NCI-H82 treated with DMSO at 0.1 percent for 48 hours (cell line): ENCODE measurements around the gene LRRC27.
"Not testable (repeated sequence)": the region's sequence is repeated elsewhere in the genome, so short reads cannot be mapped to it uniquely, and the experiment has no call there.

ENCODE experiments used
- DNase-seq: peaks from one replicate; lab custom pipeline; 2025; ENCODE audit not compliant: unreplicated experiment; lab: John Stamatoyannopoulos, UW

The LRRC27 gene

DNA sequence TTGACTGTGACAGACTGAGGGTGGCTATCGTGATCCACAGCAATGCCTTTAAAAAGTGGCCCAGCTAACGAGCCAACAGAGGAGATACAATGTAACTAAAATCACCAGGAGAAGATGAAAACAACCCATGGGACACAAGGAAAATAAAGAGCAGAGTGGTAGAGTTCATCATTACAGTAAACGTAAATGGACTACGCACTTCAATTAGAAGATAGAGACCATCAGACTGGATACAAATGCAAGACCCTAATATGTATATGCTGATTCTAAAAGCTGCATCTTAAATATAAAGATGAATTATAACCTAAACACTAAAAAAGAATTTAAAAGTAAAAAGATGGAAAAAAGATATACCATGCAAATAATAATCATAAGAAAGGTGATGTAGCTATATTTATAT is 17.7 kb upstream of the LRRC27 start:
- DNase-seq: no peak

- DNase-seq: not testable (repeated sequence)
Measured at GRCh38 chr10:132314881-132315280, 17.1 kb upstream of the LRRC27 start.

GRCh38 chr10:132316133-132316532 is 15.9 kb upstream of the LRRC27 start:
- no peak for DNase-seq

- DNase-seq: not testable (repeated sequence)
Measured at GRCh38 chr10:132317477-132317876, 14.5 kb upstream of the LRRC27 start.

DNA sequence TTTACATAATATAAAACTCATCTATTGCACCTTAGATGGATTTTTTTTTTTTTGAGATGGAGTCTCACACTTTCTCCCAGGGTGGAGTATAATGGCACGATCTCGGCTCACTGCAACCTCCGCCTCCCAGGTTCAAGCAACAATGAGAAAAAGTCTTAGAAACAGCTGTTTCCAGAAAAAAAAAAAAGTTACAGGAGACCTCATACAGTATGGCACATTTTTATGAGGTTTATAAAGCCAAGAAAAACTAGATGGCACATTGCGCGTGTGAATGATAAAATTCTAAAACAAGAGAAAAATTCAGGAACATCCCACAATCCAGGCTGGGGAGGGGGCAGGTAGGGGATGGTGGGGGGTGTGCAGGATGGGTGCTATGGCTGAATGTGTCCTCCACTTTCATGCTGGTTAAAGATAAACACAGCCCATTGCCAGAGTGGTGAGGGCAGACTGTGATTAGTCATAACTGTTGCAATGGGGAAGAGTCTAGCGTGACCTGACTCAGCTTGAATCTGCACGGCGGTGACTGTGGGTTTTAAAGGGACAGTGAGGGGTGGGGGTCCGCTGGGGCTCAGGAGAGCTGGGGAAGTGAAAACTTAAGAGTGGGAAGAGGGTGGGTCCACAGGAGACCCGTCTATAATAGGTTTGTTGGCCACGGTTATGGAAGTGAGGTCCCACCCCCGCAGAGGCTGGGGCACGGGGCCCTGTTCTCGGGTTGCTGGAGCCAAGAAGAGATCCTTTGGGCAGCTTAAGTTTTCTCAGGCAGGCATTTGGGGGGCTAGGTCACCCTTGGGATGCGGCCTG is 11.9 kb upstream of the LRRC27 start:
- no peak for DNase-seq

GRCh38 chr10:132320654-132321469 is 11.1 kb upstream of the LRRC27 start:
- DNase-seq: no peak

GRCh38 chr10:132321726-132322125 is 10.3 kb upstream of the LRRC27 start:
- no peak for DNase-seq

GRCh38 chr10:132322586-132323048 is 9.4 kb upstream of the LRRC27 start:
- DNase-seq: no peak

- DNase-seq: no peak
Measured at GRCh38 chr10:132324186-132324585, 7.8 kb upstream of the LRRC27 start.

DNA sequence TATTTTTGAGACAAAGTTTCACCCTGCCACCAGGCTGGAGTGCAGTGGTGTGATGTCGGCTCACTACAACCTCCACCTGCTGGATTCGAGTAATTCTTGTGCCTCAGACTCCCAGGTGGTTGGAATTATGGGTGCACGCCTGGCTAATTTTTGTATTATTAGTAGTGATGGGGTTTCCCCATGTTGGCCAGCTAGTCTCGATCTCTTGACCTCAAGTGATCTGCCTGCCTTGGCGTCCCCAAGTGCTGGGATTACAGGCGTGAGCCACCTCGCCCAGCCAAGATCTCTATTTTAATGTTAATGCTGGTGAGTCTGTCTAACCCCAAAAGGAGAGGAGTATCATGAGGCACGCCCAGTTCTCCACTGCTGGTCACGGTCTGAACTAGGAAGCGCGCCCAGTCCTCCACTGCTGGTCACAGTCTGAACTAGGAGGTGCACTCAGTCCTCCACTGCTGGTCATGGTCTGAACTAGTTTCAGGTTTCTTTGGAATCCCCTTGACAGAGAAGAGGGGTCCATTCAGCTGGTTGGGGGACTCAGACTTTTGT is 5.6 kb upstream of the LRRC27 start:
- no peak for DNase-seq

DNA sequence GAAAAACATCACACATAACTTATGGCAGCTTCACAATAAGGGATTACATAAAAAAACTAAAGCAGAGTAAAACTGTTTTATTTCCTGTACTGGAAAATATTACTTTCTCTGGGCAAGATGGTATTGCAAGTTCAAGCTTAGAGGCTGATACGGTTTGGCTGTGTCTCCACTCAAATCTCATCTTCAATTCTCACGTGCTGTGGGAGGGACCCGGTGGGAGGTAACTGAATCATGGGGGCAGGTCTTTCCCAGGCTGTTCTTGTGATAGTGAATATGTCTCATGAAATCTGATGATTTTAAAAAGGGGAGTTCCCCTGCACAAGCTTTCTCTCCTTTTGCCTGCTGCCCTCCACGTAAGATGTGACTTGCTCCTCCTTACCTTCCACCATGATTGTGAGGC is 5.1 kb upstream of the LRRC27 start:
- no peak for DNase-seq

GRCh38 chr10:132328106-132328505 is 3.9 kb upstream of the LRRC27 start:
- no peak for DNase-seq

DNA sequence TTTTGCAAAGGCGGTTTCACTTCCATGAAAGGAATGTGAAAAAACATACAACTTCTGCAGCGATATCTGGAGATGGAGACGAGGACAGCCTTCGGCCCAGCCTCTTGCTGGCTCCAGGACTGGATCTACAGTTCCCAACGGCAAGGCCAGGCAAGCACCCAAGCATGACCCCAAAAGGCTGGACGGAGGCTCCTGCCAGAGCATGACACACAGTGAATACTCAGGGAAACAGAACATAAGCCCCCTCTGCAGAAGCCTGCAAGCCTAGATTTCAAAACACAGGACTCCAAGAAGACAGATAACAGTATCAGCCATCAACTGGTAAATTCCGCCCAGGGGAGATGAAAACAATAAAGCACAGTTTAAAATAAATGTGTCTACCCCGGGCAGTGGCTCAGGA is 3.3 kb upstream of the LRRC27 start:
- no peak for DNase-seq

DNA sequence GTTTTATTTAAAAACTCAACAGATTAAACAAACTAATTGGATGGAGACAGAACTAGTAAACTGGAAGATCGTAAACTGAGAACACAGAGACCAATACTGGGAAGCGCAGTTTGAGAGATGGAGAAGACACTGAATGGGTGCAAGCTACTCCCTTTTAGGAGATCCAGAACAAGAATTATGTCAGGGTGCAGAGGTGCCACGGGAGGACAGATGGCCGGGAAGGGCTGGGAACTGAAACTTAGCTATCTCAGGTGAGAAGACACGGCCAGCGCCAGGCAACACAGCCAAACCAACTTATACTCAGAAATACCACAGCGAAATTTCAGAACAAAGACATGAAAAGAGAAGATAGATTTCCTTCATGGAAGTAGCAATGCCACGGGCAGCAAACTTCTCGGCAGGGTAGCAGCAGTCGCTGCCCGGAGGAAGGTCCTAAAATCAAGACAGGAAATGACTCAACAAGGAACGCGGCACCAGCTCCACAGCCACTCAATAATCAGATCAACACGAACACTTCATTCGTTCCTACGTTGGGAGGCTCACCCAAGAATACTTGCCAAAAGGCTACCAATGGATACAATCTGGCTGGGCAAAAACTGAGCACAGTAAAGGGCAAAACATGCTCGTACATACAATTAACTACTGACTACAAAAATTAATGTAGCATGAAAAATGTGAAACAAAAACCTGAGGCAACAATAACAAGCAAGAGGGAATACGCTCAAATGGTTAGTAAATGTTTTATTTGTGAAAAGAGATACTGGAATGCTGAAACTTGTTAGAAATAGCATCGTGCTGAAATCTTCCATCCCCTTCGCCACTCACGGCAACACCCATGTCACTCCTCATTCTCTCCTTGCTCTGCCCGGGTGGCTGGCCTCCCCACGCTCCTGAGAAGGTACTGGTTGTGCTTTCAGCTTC is 2.2 kb upstream of the LRRC27 start:
- no peak for DNase-seq

DNA sequence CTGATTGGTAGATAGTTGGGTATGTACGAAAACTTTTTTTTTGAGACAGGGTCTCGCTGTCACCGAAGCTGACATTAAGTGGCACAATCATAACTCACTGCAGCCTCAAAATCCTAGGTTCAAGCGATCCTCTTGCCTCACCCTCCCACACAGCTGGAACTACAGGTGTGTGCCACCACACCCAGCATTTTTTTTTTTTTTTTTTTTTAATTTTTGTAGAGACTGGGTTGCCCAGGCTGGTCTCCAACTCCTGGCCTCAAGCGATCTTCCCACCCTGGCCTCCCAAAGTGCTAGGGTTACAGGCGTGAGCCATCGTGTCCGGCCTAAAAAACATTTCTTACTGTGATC is 1.5 kb upstream of the LRRC27 start:
- DNase-seq: no peak

- DNase-seq: no peak
Measured at GRCh38 chr10:132332433-132332754, 401 bp downstream of the LRRC27 start.

GRCh38 chr10:132333386-132333785 is 1.4 kb downstream of the LRRC27 start:
- no peak for DNase-seq

DNA sequence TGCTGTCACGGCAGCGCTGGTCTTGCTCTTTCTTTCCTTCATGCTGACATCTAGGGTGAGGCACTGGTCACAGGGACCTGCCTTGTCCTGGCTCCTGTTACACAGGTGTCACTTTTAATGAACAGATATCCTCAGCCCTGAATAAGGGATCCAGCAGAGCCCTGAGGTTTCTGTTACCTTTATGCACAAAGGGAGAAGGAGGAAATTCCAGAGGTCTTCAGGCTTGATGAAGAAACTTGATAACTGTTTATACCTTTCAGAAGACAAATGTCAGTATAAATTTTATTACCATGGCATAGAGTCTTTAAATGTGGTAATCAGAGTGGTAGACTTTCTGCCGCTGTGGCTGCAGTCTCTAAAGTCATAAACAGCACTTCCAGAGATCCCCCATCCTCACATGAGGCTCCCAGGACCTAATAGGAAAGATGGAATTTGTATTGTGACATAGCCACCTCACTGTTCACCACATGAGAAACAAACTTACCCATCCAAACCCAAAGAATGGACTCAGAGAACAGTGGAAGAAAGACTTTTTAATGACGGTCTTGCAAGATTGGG is 2.7 kb downstream of the LRRC27 start:
- no peak for DNase-seq

DNA sequence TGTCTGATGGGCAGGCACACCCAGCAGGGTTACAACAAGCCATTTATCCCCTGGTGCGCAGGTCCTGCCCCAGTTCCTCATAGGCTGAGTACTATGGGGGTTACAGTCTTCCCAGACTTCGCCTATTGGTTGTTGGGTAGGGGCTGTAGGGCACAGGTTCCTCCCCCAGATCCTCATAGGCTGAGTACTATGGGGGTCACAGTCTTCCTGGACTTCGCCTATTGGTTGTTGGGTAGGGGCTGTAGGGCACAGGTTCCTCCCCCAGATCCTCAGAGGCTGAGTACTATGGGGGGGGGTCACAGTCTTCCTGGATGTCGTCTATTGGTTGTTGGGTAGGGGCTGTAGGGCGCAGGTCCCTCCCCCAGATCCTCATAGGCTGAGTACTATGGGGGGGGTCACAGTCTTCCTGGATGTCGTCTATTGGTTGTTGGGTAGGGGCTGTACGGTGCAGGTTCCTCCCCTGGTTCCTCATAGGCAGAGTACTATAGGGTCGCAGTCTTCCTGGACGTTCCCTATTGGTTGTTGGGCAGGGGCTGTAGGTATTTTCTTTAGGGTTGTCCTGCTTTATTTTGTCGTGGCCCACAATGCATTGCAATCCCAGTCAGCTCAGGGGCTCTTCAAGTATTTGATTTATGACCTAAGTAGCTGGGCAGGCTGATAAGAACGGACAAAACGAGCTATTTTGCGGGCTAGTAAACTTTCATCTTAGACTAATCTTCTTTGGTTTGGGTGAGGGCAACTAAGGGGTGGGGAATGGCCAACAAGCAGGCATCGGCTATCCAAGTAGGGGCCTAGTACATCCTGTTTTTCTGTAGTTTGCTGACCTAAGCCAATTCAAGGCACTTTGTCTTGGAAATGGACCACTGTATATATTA is 3.4 kb downstream of the LRRC27 start:
- no peak for DNase-seq
